Measurements from ENCODE around the gene NDUFC2.
"Not testable (repeated sequence)": the region's sequence is repeated elsewhere in the genome, so short reads cannot be mapped to it uniquely, and the experiment has no call there.

NDUFC2 gene

DNA sequence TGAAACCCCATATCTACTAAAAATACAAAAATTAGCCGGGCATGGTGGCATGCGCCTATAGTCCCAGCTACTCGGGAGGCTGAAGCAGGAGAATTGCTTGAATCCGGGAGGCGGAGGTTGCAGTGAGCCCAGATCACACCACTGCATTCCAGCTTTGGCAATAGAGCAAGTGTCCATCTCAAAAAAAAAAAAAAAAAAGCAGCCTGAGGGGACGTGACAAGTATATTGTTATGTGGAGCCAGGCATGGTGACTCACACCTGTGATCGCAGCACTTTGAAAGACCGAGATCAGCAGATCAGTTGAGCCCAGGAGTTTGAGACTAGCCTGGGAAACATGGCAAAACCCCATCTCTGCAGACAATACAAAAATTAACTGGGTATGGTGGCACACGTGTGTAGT, 51.2 kb downstream of the NDUFC2 start:
- not testable (repeated sequence) for DNase-seq

DNA sequence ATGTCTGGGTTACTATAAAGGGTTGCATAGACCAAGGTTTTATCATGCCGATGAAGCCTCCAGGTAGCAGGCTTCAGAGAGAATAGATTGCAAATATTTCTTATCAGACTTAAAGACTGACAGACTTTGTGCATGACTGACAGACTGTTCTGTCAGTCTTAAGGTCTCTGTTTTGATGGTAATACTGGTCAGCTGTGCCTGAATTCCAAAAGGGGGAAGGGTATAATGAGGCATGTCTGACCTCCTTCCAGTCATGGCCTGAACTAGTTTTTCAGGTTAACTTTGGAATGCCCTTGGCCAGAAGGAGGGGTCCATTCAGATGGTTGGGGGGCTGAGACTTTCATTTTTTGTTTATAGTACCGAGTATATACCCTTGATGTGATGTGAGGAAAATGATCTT, 51.9 kb downstream of the NDUFC2 start:
- DNase-seq = no peak

DNA sequence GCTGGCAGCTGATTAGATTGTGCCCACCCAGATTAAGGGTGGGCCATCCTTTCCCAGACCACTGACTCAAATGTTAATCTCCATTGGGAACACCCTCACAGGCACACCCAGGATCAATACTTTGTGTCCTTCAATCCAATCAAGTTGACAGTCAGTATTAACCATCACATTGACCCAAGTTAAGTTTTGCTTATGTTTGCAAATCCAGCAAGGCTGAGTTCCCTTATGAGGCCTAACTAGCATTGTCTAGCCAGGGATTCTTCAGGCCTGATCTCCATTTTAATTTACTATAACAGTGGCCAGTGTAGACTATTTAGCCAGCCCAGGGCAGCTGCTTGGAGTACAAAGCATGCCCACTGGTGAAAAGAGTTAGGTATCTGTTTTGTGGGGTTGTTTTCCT, 54.3 kb downstream of the NDUFC2 start:
- no peak for DNase-seq

DNA sequence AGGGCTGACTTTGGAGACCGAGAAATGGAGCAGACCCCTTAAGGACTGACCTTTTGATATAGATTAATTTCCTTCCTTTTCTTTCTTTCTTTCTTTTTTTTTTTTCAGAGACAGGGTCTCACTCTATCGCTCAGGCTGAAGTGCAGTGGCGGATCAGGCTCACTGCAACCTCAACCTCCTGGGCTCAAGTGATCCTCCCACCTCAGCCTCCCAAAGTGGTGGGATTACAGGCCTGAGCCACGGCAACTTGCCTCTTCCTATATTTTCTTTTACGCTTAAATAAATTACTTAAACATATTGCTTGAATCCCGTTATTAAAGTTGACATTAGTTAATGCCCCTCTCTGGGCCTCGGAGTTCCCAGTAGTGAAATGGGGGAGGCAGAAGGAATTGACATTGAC, 56.2 kb downstream of the NDUFC2 start:
- DNase-seq = no peak

DNA sequence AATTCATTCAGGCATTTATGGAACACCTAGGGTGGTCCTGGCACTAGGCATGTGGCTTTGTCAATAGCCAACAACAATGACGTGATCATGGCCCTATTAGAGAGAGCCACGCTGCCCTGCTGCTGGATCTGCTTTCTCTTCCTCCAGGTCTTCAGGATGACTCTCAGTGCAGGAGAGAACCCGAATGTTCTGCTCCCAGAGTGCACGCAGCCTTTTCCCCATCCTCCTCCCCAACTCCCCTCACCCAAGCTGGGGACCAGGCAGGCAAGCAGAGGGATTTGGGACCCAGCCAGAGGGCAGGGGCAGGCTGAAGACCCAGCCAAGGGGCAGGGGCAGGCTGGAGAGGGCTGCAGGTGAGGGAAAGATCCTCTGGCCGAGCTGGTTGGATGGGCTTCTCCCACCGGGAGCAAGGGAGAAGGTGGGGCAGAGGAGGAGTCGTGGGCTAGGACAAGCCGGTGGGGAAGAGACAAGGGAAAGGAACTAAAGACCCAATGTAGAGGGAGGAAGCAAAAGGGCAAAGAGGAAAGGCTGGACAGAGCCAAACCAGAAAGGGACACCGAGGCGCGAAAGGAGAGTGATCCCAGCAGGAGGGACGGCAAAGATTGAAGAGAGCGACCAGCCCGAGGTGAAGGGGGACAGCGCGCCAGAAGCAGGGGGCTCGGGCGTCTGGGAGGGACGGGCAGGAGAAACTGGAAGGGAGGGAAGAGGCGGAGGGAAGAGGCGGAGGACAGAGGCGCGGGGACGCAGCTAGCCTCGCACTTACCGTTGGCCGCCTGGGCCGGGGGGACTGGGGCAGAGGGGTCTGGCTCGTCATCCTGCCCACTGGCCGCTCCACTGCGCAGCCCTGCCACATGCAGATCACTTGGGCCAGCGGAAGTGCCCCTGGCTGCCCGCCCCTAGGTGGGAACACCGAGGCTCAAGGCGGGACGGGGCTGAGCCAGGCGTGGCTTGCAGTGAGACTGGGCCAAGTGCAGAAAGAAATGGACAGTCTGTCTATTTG, 57.0 kb downstream of the NDUFC2 start, which contains the start of gene KCTD14:
TSS of gene KCTD14 (minus strand) at position 880 of the 1,000 bp plus-strand sequence. CDS start at position 853, 27 bp downstream.
- DNase-seq = no peak

DNA sequence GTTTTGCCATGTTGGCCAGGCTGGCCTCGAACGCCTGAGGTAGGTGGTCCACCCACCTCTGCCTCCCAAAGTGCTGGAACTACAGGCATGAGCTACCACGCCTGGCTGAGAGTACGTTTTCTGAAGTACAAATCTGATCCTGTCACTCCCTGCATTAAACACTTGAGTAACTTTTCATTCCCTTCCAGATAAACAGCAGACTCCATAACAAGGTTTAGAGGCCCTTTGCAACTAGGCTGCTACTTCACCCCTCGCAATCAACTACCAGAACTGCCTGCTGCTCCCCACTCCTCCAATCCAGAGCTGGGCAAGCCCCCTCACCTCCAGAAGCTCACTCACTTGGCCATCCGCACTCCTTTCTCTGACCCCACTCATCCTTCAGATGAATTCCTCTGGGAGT, 58.1 kb downstream of the NDUFC2 start:
- DNase-seq = no peak

DNA sequence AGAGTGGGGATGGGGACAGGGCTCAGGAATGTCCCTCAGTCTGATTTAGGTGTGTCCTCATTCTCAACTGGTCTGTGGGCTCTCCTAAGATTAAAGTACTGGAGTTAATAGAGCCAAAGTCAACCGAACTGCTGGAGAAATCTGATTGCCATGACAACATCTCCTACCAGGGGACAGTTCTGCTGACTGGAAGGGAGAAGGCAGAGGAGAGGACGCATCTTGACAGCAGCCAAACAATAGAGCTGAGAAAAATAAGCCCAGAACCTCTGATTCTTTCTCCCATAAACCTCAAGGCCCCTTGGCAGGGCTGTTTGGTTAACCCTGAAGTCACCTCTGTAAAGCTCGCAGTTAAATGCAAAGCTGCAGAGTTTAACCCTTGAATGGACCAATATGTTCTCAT, 59.4 kb downstream of the NDUFC2 start:
- DNase-seq = no peak

DNA sequence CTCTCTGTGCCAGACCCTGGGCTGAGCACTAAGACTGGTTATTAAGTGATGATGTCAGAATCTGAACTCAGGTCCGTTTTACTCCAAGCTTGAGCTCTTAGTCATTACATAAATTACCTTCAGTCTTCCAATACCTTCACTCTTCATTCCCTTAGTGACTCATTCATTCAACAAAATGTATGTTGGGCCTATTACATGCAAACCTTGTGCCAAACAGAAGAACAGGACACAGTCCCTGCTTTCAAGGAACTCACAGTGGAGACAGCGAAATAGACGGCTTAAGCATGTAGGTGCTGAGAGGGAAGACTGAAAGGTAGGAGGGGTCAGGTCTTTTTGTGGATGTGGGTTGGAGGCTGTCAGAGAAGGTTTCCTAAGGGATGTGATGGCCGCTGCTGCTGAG, 59.9 kb downstream of the NDUFC2 start:
- no peak for DNase-seq
